HG02840 (cell line): ENCODE results near the gene GAPT.
"Not testable (repeated sequence)": the region's sequence is repeated elsewhere in the genome, so short reads cannot be mapped to it uniquely, and the experiment has no call there.

Source experiments
- ATAC-seq: cut with Tn5 transposase; IDR thresholded peaks from one replicate; pipeline ENCODE4 v1.9.1; 2021; ENCODE audit warnings: mild to moderate bottlenecking, moderate library complexity, moderate number of reproducible peaks; ENCODE audit not compliant: unreplicated experiment, low FRiP score

Gene GAPT

GRCh38 chr5:58501778-58502417, 10.7 kb downstream of the GAPT start:
- ATAC-seq: no peak

GRCh38 chr5:58503390-58504046, 12.3 kb downstream of the GAPT start:
- ATAC-seq: no peak

GRCh38 chr5:58504766-58505165, 13.5 kb downstream of the GAPT start:
- ATAC-seq: no peak

GRCh38 chr5:58505502-58505901, 14.3 kb downstream of the GAPT start:
- ATAC-seq: no peak

- ATAC-seq: no peak
These were observed 14.9 kb downstream of the GAPT start for GRCh38 chr5:58505971-58506640.

GRCh38 chr5:58507715-58508114, 16.5 kb downstream of the GAPT start:
- no peak for ATAC-seq

GRCh38 chr5:58517198-58517597, 26.0 kb downstream of the GAPT start:
- ATAC-seq: no peak

GRCh38 chr5:58523956-58524355, 32.7 kb downstream of the GAPT start:
- ATAC-seq: no peak

- no peak for ATAC-seq
These were observed 33.3 kb downstream of the GAPT start for GRCh38 chr5:58524571-58524970.

- no peak for ATAC-seq
These were observed 39.8 kb downstream of the GAPT start for GRCh38 chr5:58530942-58531490.

GRCh38 chr5:58541935-58542334, 50.7 kb downstream of the GAPT start:
- ATAC-seq: not testable (repeated sequence)

GRCh38 chr5:58542709-58543108, 51.5 kb downstream of the GAPT start:
- ATAC-seq: no peak

GRCh38 chr5:58543723-58544122, 52.5 kb downstream of the GAPT start:
- no peak for ATAC-seq

- no peak for ATAC-seq
These were observed 53.0 kb downstream of the GAPT start for GRCh38 chr5:58544195-58544594.

GRCh38 chr5:58544926-58545325, 53.7 kb downstream of the GAPT start:
- no peak for ATAC-seq

GRCh38 chr5:58545912-58546311, 54.7 kb downstream of the GAPT start:
- ATAC-seq: peak; percentile 90
